NCI-H1092 (cell line): ENCODE data around the gene KIDINS220.
"Not testable (repeated sequence)": the region's sequence is repeated elsewhere in the genome, so short reads cannot be mapped to it uniquely, and the experiment has no call there.

Source experiments
- DNase-seq: peaks from one replicate; lab custom pipeline; 2025; lab: John Stamatoyannopoulos, UW

The KIDINS220 gene

GRCh38 chr2:8754106-8754776 lies 83.2 kb downstream of the KIDINS220 start:
- DNase-seq: no peak

- no peak for DNase-seq
Observed at GRCh38 chr2:8753609-8754008, 83.8 kb downstream of the KIDINS220 start.

GRCh38 chr2:8752385-8752784 lies 85.0 kb downstream of the KIDINS220 start:
- DNase-seq: no peak

- DNase-seq: no peak
Observed at GRCh38 chr2:8750221-8750620, 87.2 kb downstream of the KIDINS220 start.

- DNase-seq: no peak
Observed at GRCh38 chr2:8743261-8743660, 94.2 kb downstream of the KIDINS220 start.

- no peak for DNase-seq
Observed at GRCh38 chr2:8740136-8740535, 97.3 kb downstream of the KIDINS220 start.

- DNase-seq: no peak
Observed at GRCh38 chr2:8737571-8738175, 99.7 kb downstream of the KIDINS220 start.

- DNase-seq: no peak
Observed at GRCh38 chr2:8732601-8733000, 104.8 kb downstream of the KIDINS220 start.

- DNase-seq: no peak
Observed at GRCh38 chr2:8729939-8730338, 107.5 kb downstream of the KIDINS220 start.

- DNase-seq: not testable (repeated sequence)
Observed at GRCh38 chr2:8729101-8729500, 108.3 kb downstream of the KIDINS220 start.

- DNase-seq: no peak
Observed at GRCh38 chr2:8728305-8729015, 109.0 kb downstream of the KIDINS220 start.

GRCh38 chr2:8725838-8726237 lies 111.6 kb downstream of the KIDINS220 start:
- no peak for DNase-seq

- no peak for DNase-seq
Observed at GRCh38 chr2:8722986-8723385, 114.4 kb downstream of the KIDINS220 start.

GRCh38 chr2:8721410-8721809 lies 116.0 kb downstream of the KIDINS220 start:
- DNase-seq: no peak

- no peak for DNase-seq
Observed at GRCh38 chr2:8720741-8721140, 116.7 kb downstream of the KIDINS220 start.

- DNase-seq: no peak
Observed at GRCh38 chr2:8719528-8719927, 117.9 kb downstream of the KIDINS220 start.

- DNase-seq: no peak
Observed at GRCh38 chr2:8714971-8715370, 122.4 kb downstream of the KIDINS220 start.

GRCh38 chr2:8714283-8714682 lies 123.1 kb downstream of the KIDINS220 start:
- DNase-seq: no peak

GRCh38 chr2:8710951-8711350 lies 126.5 kb downstream of the KIDINS220 start:
- no peak for DNase-seq

GRCh38 chr2:8709611-8710010 lies 127.8 kb downstream of the KIDINS220 start:
- no peak for DNase-seq

GRCh38 chr2:8704906-8705305 lies 132.5 kb downstream of the KIDINS220 start:
- DNase-seq: no peak

GRCh38 chr2:8701681-8702379 lies 135.6 kb downstream of the KIDINS220 start:
- DNase-seq: no peak

- DNase-seq: no peak
Observed at GRCh38 chr2:8699839-8700238, 137.6 kb downstream of the KIDINS220 start.
